CD4-positive, alpha-beta T cell treated with Interleukin-12 subunit alpha and Interleukin-12 subunit beta, for 1 hour (primary cell): Measurements from ENCODE around the gene DNAJC22.

Experiments used
- DNase-seq: peaks from one replicate; pipeline ENCODE4 v3.0.0-alpha.2; 2020

The DNAJC22 gene

GRCh38 chr12:49345051-49345824 is 1.4 kb upstream of the DNAJC22 start:
- DNase-seq: no peak

GRCh38 chr12:49345825-49346658 is 646 bp upstream of the DNAJC22 start:
- no peak for DNase-seq

- peak; percentile 81 for DNase-seq
These were observed 864 bp downstream of the DNAJC22 start for GRCh38 chr12:49347311-49348193.

GRCh38 chr12:49348781-49349180 is 2.1 kb downstream of the DNAJC22 start:
- DNase-seq: no peak

GRCh38 chr12:49349266-49349665 is 2.6 kb downstream of the DNAJC22 start:
- DNase-seq: no peak

GRCh38 chr12:49352351-49352750 is 5.7 kb downstream of the DNAJC22 start:
- no peak for DNase-seq

- DNase-seq: no peak
These were observed 9.2 kb downstream of the DNAJC22 start for GRCh38 chr12:49355913-49356312.

GRCh38 chr12:49357103-49357678 is 10.5 kb downstream of the DNAJC22 start:
- peak; percentile 40 for DNase-seq

- DNase-seq: peak; percentile 76
These were observed 11.9 kb downstream of the DNAJC22 start for GRCh38 chr12:49358483-49359141.

- no peak for DNase-seq
These were observed 13.0 kb downstream of the DNAJC22 start for GRCh38 chr12:49359671-49360070.

- DNase-seq: no peak
These were observed 15.4 kb downstream of the DNAJC22 start for GRCh38 chr12:49362077-49362476.

GRCh38 chr12:49364989-49365388 is 18.3 kb downstream of the DNAJC22 start:
- DNase-seq: no peak

- no peak for DNase-seq
These were observed 18.9 kb downstream of the DNAJC22 start for GRCh38 chr12:49365542-49365941.

GRCh38 chr12:49366096-49366651 is 19.5 kb downstream of the DNAJC22 start:
- no peak for DNase-seq

- peak; percentile 89 for DNase-seq
These were observed 20.1 kb downstream of the DNAJC22 start for GRCh38 chr12:49366652-49367380.

- no peak for DNase-seq
These were observed 20.9 kb downstream of the DNAJC22 start, which contains the start of gene SPATS2 for GRCh38 chr12:49367381-49368239. TSS of gene SPATS2 (plus strand) at chr12:49367462. CDS start at chr12:49461013, 93,551 bp downstream.

- no peak for DNase-seq
These were observed 21.5 kb downstream of the DNAJC22 start for GRCh38 chr12:49368240-49368600.

- no peak for DNase-seq
These were observed 22.9 kb downstream of the DNAJC22 start for GRCh38 chr12:49369411-49370145.

GRCh38 chr12:49370539-49370938 is 23.9 kb downstream of the DNAJC22 start:
- no peak for DNase-seq
